Fibroblast of lung (primary cell): ENCODE measurements around the gene HTR3B.

Experiments used
- CTCF ChIP-seq, 2 donors: IDR thresholded peaks in 1 of 2; conservative IDR thresholded peaks in 1 of 2; 1 replicate in 1 of 2; 2 replicates in 1 of 2; pipeline ENCODE4 v1.5.1; 2011 to 2012; ENCODE audit warnings: low read length in 2 of 2, control low read depth in 1 of 2, inconsistent platforms in 1 of 2, low read depth in 1 of 2, mild to moderate bottlenecking in 1 of 2
- EZH2 ChIP-seq: IDR thresholded peaks from 2 replicates; pipeline ENCODE4 v1.5.1; 2012; ENCODE audit warnings: low read length, control low read depth, mild to moderate bottlenecking; ENCODE audit errors: missing control alignments

- no peak for TF ChIP-seq CTCF (conservative IDR thresholded peaks at IDR 0.05 in 1 of 2, IDR thresholded peaks at IDR 0.05 in 1 of 2; ENCODE audit: low read depth in 1 of 2, low read length in 2 of 2)
- TF ChIP-seq EZH2 = no peak
Measured at GRCh38 chr11:113855803-113856202, 48.8 kb upstream of the HTR3B start.
